ENCODE data around the gene C1orf35.

- TF ChIP-seq CTCF (IDR thresholded peaks at IDR 0.05) (no peak), POLR2A (IDR thresholded peaks at IDR 0.05) (no peak)
Observed at GRCh38 chr1:228148196-228148861, 45.2 kb upstream of the C1orf35 start.
